Limb (tissue), 2 donors: ENCODE measurements around the gene SEZ6L.

Source experiments
- DNase-seq, 2 donors: peaks; one replicate each; pipeline ENCODE4 v3.0.0-alpha.2; 2016; ENCODE audit errors: extremely low spot score in 2 of 2

The SEZ6L gene

GRCh38 chr22:26295563-26296126 is 126.4 kb downstream of the SEZ6L start:
- no peak for DNase-seq

- DNase-seq, result no peak
Measured at GRCh38 chr22:26298605-26299310, 129.5 kb downstream of the SEZ6L start.

- DNase-seq, result no peak
Measured at GRCh38 chr22:26302726-26303125, 133.5 kb downstream of the SEZ6L start.

- no peak for DNase-seq
Measured at GRCh38 chr22:26303475-26303874, 134.2 kb downstream of the SEZ6L start.

- no peak for DNase-seq
Measured at GRCh38 chr22:26304730-26305129, 135.5 kb downstream of the SEZ6L start.

GRCh38 chr22:26308467-26308866 is 139.2 kb downstream of the SEZ6L start:
- DNase-seq, result no peak

GRCh38 chr22:26310616-26311015 is 141.4 kb downstream of the SEZ6L start:
- no peak for DNase-seq

- DNase-seq, result no peak
Measured at GRCh38 chr22:26313291-26313690, 144.0 kb downstream of the SEZ6L start.

GRCh38 chr22:26314171-26314570 is 144.9 kb downstream of the SEZ6L start:
- no peak for DNase-seq

- DNase-seq, result no peak
Measured at GRCh38 chr22:26314656-26315055, 145.4 kb downstream of the SEZ6L start.

- DNase-seq, result no peak
Measured at GRCh38 chr22:26316732-26317285, 147.5 kb downstream of the SEZ6L start.

- no peak for DNase-seq
Measured at GRCh38 chr22:26318975-26319374, 149.7 kb downstream of the SEZ6L start.

GRCh38 chr22:26320447-26320846 is 151.2 kb downstream of the SEZ6L start:
- no peak for DNase-seq

GRCh38 chr22:26321469-26321913 is 152.2 kb downstream of the SEZ6L start:
- no peak for DNase-seq

GRCh38 chr22:26322179-26322905 is 153.1 kb downstream of the SEZ6L start:
- DNase-seq, result no peak

- no peak for DNase-seq
Measured at GRCh38 chr22:26323013-26323412, 153.8 kb downstream of the SEZ6L start.

GRCh38 chr22:26324150-26324549 is 154.9 kb downstream of the SEZ6L start:
- no peak for DNase-seq

GRCh38 chr22:26325641-26326040 is 156.4 kb downstream of the SEZ6L start:
- no peak for DNase-seq

GRCh38 chr22:26326803-26327202 is 157.5 kb downstream of the SEZ6L start:
- DNase-seq, result no peak

- no peak for DNase-seq
Measured at GRCh38 chr22:26327306-26327705, 158.0 kb downstream of the SEZ6L start.

GRCh38 chr22:26328221-26328620 is 159.0 kb downstream of the SEZ6L start:
- no peak for DNase-seq

- peak; percentile 11 to 65 for DNase-seq
Measured at GRCh38 chr22:26330971-26331625, 161.8 kb downstream of the SEZ6L start.
